Activated T-cell treated with anti-CD3 and anti-CD28 coated beads for 24 hours (primary cell): ENCODE results near the gene DOCK1.
"Not testable (repeated sequence)": the region's sequence is repeated elsewhere in the genome, so short reads cannot be mapped to it uniquely, and the experiment has no call there.

ENCODE experiments used
- DNase-seq: peaks from one replicate; pipeline ENCODE4 v3.0.0-alpha.2; 2020; ENCODE audit warnings: low read depth

Gene DOCK1

DNA sequence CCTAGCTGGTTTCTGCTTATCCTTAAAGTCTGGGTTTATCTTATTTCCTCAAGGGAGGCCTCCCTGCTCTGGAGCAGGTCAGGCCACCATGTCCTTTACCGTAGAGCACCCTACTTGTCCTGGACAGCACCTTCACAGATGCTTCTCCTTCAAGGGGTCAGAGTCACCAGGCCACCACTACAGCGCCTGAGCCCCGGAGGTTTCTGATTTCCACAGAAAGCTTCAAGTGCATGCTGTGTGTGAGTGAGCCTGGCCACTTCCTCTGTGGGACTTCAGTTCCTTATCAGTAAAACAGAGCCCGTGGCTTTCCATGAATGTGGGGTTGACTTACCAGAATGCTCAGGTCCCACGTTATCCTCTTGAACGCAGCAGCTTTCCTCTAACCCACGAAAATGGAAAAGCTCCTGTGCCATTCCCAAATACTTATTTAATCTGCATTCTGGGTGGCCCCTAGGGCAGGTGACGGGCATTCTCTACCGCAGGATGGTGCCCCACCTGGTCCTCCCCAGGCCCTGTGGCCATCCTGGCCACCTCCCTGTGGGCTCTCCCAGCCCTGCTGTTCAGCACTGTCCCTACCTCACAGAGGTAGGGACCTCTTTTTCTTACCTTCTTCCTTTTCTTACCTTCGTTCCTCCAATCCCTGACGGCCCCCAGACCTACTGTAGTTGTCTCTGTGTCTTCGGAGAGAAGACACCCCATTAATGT lies 1.4 kb upstream of the DOCK1 start:
- DNase-seq = no peak

DNA sequence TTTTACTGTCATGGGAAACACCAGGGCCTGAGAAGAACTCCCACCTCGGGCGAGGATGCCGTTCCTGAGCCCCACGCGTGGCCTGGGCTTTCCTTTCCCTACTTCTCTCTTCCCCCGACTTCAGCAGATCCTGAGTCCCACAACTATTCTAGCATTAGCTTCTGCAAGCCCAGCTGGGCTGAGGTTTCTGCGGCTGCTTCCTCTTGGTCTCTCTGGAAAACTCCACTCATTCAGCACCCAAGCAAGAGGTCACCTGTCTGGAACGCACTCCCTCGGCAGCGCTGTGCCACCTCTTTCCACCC lies 761 bp upstream of the DOCK1 start:
- DNase-seq = no peak

DNA sequence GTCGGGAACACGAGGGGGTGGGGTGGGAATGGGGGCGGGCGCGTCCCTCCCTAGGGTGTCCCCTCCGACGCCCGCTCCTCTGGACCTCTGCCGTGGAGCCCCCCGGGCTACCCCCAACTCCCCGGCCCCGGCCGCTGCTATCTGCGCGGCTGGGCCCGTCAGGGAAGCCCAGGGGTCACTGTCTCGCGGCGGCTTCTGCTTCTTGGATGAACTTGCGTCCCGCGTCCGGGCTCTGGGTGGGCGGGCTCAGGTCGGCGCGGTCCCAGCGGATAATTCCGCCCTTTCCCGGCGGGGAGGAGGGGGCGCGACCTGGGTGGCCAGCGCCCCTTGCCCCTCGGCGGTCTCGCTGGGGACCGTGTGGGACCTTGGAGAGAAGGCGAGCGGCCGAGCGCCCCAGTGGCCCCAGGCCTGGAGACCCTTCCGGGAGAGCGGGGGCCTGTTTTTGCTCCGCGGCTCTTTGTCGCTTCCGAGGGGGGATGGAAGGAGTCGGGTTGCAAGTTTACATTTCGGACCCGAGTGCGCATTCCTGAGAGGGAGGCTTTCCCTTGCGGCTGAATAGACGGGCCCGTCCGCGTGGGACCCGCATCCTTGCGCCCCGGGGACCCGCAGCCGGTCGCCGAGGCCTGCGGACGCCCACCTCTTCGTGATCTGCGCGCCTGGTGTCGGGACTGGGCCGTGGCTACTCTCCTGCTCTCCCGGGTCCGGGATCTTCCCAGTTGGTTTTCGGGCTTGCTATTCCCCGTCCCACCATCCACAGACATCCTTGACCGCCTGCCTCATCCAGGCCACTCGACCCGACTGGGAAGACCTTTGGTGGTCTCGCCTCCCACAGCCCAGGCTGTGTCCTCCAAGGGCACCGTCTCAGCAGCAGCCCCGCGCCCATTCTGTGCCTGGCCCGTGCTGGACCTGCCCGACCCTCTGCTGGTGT lies 812 bp downstream of the DOCK1 start:
- no peak for DNase-seq

DNA sequence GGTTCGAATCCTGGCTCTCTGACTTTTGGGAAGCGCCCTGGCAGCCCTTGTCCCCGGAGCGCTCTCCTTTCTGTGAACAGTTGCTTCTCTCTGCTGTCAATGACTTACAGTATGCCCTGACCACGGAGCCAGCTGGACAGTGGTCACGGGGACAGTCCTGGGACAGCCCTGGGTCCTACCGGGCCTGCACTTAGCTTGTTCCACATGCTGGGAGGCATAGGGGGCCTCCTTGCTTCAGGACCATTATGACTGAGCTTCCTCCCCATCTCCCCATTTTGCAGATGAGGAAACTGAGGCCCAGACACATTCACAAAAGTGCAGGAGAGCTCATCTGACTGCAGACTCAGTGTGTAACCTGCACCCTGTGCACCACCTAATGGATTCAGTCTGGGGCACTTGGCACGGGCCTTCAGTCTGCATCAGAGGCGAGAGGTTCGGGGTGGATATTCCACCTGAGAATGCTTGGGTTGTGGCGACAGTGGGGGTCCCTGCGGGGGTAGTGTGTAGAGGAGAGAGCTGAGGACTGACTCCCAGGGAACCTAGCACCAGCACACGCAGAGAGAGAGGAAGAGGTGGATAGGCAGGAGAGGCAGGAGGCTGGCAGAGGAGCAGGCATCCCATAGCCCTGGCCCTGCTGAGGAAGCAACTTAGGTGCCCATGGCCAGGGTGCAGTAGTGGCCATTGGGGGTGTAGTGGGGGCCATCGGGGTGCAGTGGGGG lies 1.6 kb downstream of the DOCK1 start:
- no peak for DNase-seq

DNA sequence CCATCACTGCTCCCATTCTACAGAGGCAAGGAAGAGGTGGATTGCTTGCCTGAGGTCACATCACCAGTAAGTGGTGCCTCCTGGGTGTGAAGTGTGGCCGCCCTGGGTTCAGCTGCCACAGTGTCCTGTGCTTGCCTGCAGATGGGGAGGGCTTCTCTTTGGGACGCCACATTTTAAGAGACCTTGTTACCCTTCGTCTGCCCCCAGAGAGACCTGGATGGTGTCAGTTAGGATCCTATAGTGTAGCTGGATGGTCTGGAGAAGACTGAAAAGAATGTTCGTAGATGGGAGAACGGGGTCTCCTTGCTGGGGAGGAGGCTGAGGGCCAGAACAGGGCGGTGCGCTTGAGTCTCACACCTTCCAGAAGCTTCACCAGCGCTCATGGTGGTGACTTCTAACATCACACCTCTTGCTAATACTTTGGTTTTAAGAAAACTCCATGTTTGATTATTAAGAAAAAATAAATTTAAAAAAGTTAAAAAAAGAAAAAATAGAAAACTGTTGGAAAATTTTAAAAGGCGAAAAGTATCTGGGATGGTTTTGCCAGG lies 2.3 kb downstream of the DOCK1 start:
- DNase-seq = no peak

DNA sequence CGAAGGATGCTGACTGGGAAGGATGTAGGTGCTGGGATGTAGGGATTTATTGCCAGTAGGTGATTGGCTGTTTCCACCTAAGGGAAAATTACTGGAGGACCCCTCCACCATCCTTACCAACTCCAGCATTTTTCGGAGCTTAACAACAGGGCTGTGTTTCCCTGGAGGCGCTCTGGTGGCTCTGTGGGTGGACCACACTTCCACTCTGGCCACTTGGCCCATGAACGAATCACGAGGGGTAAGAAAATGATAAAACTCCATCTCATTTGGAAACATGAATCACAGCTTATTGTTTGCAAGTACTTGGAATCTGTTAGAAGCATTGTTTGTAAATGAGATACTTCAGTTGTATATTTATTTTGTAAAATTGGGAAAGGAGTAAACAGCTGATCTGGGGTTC lies 3.0 kb downstream of the DOCK1 start:
- no peak for DNase-seq

DNA sequence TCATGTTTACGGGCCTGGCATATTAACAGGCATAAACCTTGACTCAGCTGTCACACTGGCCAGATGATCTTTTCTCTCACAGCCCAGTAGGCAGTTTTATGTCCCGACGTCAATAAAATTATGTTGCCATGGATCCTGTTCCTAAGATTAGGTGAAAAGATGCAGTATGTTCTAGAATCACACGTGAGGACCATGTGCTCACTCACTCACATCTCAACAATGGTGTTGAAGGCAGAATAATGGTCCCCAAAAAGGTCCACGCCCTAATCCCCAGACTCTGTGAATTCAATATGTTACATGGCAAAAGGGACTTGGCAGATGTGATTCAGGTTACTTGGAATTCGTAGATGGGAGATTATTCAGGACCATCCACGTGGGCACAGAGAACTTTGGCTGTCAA lies 3.5 kb downstream of the DOCK1 start:
- no peak for DNase-seq

DNA sequence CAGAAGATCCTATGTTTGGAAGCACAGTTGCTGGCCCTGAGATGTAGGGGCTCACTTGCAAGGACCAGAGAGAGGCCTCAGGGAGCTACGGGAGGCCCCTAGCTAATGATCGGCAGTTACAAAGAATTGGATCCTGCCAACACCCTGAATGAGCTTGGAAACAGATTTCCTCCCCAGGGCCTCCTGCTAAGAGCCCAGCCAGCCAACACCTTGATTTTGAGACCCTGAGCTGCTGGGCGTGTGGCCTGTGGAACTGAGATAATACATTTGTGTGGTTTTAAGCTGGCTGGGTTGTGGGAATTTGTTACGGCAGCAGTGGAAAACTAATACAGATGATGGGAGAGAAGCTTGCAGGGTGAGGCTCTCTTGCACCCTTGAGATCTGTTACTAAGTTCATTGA lies 3.9 kb downstream of the DOCK1 start:
- DNase-seq = no peak

DNA sequence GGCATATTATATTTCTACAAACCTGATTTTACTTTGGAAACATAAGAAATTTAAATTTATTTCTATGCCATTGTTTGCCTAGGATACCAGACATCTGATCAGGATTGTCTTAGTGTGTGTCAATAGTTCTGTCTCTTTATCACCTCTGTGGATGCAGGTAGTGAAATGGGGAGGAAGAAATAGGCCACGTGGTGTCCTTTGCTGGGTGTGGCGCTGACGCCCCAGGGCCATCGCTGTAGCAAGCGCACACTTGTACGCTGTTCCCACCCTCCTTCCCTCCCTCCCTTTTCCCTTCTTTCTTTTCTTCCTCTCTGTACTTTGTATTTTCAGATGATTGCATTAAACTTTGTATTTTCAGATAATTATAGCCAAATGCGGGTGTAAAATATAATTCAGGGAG lies 5.0 kb downstream of the DOCK1 start:
- no peak for DNase-seq

DNA sequence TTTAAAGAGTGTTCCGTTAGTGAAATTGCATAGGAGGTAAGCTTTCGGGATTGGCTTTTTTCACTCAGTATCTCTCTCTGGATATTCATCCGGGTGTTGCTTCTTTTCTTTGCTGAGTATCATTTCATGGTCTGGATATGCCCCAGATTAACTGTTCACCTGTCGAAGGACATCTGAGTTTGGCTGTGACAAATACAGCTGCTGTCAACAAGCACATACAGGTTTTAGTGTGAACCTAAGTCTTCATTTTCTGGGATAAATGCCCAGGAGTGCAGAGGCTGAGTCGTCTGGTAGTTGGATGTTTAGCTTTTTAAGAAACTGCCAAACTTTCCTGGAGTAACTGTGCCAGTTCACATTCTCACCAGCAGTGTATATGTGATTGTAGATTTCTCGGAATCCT lies 5.6 kb downstream of the DOCK1 start:
- no peak for DNase-seq

DNA sequence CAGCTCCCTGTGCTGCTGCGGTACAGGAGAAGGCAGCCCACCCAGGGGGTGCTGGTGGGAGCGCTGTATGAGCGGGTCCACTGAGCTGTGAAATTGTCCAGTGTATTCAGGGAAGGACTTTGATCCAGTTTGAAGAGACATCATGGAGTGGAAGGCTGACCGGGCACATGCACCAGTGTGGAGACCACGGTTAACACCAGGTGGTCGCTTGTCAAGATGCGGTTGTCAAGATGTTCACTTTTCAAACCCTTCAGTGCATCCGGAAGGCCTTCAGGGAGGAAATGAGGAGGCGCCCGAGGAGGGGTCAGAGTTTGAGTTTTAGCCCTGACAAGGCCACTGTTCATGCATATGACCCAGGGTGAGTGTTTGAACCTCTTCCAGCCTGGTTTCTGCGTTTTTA lies 6.1 kb downstream of the DOCK1 start:
- no peak for DNase-seq

DNA sequence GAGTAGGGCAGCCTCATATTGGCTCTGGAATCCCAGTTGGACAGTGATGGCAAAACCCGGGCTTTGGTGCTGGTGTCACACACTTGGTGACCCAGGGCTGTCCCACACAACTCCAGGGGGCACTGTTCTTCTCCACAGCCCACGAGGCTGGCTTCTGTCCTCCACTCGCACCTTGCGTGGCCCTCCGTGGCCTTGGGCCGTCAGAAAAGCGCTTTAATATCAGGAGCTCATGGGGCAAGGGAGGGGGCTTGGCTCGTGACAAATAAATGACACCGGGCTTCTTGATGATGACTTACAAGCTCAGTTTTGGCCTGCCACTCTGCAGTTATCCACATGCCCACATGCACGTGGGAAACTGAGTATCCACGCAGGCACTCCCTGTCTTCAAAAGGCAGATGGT lies 8.1 kb downstream of the DOCK1 start:
- DNase-seq = no peak

DNA sequence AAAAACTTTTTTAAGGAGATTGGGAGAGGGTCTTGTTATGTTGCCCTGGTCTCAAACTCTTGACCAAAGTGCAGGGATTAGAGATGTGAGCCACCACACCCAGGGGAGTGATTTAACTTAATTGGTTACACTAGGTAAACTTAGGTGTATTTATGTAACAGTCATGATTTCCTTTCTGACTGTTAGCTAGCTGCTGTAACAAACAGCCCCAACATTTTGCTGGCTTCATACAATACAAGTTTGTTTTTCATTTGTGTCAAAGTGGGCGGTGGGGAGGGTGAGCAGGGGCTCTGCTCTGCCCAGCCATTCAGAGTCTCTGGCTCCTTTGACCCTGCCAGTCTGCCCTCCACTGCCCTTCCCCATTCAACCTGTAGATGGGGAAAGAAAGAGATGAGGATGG lies 9.3 kb downstream of the DOCK1 start:
- DNase-seq = no peak

DNA sequence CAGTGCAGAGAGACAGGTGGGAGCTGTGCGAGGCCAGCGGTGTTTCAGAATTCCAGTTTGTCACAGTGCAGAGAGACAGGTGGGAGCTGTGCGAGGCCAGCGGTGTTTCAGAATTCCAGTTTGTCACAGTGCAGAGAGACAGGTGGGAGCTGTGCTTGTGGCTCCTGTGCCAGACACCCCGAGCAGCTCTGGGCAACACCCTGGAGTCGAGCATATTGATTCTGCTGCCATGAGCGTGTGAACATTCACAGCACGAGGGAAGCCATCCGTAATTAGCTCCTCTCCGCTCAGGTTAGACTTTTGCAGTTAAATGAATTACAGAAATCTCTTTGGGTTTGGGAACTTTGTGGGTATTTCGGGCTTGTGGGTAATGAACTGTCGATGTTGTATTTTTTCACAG lies 11.7 kb downstream of the DOCK1 start:
- DNase-seq = not testable (repeated sequence)

DNA sequence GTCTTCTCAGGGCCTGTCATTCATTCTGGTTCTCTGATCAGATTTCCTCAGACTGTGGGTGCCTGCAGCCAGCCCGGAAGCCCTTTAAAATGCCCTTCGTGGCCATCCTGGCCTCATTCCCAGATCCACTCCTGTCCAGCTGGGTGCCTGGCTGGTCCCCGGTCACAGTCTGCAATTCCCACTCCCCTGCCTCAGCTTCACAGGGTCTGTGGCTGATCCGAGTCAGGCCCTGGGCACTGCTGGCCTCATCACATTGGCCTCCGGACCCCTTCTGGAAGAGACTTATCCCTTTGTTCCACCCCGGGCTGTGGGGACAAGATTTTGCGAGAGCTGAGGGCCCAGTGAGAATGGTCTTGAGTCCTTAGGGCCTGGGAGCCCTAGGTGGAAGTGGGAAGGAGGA lies 12.1 kb downstream of the DOCK1 start:
- DNase-seq = no peak

DNA sequence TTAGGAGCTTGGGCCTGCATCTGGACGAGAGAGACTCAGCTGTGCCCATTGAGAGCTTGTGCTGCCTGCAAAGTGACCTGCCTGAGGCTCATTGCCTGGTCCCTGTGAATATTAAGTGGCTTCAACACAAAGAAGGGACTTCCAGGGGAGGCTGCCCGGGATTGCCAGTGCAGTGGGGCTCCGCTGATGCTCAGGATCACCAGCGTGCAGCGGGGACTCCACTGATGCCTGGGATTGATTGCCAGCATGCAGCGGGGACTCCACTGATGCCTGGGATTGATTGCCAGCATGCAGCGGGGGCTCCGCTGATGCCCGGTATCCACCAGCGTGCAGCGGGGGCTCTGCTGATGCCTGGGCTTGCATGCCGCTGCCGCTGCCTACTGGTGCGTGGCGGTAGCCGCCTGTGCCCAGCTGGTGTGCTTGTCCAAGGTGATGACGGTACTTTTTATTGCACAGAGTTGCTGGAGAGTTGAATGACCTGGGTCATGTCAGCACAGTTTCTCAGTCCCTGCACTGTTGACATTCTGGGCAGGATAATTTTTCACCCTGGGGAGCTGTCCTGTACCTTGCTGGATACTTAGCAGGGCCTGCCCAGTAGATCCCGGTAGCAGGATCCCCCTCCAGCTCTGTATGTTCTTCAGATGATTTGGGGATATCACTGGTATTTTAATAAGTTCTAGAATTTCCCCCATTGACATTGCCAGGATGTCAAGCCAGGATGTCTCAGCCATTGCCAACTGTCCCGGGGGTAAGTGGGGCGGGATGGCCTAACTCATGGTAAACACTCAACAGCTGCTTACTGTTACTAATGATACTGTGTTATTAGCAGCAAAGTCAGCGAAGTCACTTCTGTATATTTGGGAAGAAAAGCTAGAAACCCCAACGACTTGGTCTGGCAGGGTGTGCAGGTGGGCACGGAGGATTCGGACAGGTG lies 13.0 kb downstream of the DOCK1 start:
- no peak for DNase-seq

DNA sequence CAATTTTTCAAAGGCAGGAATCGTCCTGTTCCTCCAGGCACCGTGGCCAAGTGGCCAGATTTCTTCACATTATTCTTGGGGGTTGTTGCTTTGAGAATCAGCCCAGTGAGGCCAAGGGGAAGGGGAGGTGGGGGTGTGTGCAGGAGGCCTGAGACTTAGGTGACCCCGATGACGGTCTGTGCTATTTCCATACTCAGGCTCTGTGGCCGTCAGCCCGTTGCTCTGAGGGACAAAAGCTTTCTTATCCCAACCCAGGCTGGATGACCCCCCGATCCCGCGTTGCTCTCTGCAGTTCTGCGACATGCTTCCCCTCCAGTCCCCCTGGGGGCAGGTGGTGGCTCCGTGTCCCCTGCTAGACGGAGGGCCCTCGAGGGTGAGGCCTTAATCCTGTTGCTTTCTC lies 14.2 kb downstream of the DOCK1 start:
- DNase-seq = no peak

DNA sequence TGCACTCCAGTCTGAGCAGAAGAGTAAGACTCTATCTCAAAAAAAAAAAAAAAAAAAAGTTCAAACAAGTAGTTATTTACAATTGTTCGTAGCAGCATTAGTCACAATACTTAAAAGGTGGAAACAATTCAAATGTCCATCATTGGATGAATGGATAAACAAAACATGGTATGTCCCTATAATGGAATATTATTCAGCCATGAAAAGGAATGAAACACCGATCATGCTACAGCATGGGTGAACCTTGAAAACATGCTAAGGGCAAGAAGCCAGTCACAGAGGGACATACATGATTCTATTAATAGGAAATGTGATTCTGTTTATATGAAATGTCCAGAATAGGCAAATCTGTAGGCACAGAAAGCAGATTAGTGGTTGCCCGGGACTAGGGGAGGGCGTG lies 15.9 kb downstream of the DOCK1 start:
- no peak for DNase-seq

DNA sequence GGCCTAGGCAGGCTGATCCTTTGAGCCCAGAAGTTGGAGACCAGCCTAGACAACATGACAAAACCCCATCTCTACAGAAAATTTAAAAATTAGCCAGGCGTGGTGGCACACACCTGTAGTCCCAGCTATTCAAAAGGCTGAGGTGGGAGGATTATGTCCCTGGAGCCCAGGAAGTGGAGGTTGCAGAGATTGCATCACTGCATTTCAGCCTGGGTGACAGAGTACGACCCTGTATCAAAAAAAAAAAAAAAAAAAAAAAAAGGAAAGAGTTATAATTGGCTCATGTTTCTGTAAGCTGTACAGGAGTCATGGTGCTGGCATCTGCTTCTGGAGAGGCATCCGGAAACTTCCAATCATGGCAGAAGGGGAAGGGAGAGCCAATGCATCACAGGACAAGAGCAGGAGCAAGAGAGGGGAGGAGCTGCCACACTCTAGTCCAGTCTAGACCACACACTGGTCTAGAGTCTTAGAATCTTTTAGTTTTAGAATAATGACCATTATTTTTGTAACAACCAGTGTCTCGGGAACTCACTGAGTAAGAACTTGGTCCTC lies 16.8 kb downstream of the DOCK1 start:
- no peak for DNase-seq

DNA sequence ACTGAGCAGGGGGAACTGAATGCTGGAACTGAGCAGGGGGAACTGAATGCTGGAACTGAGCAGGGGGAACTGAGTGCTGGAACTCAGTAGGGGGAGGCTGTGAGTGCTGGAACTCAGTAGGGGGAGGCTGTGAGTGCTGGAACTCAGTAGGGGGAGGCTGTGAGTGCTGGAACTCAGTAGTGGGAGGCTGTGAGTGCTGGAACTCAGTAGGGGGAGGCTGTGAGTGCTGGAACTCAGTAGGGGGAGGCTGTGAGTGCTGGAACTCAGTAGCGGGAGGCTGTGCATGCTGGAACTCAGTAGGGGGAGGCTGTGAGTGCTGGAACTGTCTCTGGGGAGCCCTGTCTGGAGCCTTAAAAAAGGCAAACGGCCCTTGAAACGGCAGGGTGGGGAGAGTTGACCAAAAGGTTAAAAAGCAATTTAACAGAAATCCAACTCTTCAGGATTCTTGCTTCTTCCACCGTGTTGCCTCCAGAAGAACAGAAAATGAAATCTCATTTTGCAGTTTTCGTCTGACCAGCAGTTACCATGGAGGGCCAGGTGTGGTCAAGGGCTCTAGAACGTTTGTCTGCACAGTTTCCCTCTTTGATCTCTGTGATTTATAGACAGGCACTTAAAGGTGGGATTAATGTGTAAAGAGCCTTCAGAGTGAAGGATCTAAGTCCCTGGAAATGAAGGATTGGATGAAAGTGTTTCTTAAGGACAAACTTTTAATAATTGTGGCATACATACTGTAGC lies 19.1 kb downstream of the DOCK1 start:
- DNase-seq = no peak

DNA sequence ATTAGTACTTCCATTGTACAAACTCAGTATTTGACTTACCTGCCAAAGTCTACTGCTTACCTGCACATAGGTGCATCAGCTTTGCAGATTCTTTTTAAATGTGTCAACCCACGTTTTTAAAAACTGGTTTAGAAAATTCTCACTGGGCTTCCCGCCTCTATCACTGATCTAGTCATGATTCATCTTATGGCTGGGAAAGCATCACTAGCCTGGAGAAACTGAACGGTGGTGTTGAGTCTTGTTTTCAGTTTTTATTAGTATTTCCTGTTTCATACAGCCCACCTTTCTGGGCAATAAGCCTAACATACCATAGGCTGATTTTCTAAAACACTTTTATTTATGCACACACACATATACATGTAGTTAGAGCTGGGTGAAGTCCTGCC lies 19.7 kb downstream of the DOCK1 start:
- no peak for DNase-seq
